DND-41 (cell line): ENCODE data around the gene SYCN.

ENCODE experiments used
- EZH2 ChIP-seq: IDR thresholded peaks from 3 replicates; pipeline ENCODE4 v1.6.1; 2012; ENCODE audit warnings: borderline replicate concordance, low read depth, mild to moderate bottlenecking, moderate library complexity, low read length, inconsistent platforms; ENCODE audit not compliant: severe bottlenecking
- TF ChIP-seq, protein P1 (sequence below): IDR thresholded peaks from 2 replicates; pipeline ENCODE4 v1.5.1; 2012; ENCODE audit warnings: borderline replicate concordance, low read length, moderate library complexity, mild to moderate bottlenecking; ENCODE audit not compliant: poor library complexity, severe bottlenecking; ENCODE audit errors: extremely low read depth

DNA sequence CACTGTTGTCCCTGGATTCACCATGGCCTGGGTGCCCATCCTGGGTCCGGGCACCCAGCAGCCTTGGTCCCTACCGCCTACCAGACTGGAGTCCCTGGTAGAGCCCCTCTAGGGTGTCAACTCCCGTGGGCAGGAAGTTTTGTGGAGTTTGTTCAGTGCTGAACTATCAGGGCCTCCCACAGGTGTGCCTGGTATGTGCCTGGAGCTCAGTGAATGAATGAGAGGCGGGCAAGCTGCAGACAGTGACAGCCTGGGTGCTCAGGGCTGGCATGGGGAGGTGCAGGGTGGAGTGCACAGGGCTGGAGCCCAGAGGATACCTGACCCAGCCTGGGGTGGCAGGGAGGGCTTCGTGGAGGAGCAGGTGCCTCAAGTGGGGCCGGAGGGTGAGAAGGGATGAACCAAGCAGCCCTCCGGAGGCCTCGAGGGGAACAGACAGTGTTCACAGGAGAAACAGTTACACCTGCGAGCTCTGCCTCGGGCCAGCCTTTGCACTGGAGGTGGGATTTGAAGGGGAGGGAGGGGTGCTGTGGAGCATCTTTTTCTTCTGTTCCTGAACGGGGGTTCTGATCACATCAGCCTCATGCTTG is 48.9 kb downstream of the SYCN start:
- TF ChIP-seq, protein P1, sequence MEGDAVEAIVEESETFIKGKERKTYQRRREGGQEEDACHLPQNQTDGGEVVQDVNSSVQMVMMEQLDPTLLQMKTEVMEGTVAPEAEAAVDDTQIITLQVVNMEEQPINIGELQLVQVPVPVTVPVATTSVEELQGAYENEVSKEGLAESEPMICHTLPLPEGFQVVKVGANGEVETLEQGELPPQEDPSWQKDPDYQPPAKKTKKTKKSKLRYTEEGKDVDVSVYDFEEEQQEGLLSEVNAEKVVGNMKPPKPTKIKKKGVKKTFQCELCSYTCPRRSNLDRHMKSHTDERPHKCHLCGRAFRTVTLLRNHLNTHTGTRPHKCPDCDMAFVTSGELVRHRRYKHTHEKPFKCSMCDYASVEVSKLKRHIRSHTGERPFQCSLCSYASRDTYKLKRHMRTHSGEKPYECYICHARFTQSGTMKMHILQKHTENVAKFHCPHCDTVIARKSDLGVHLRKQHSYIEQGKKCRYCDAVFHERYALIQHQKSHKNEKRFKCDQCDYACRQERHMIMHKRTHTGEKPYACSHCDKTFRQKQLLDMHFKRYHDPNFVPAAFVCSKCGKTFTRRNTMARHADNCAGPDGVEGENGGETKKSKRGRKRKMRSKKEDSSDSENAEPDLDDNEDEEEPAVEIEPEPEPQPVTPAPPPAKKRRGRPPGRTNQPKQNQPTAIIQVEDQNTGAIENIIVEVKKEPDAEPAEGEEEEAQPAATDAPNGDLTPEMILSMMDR = no peak
- TF ChIP-seq EZH2 = no peak
